Panc1 (cell line): Measurements from ENCODE around the gene MAP2K4. TPM values are rescaled to one million over a fixed set of nuclear protein-coding genes. Genes with fewer than 3 reads are reported as not detected.

ENCODE experiments used
- ATAC-seq: fragments of 200-7000 bp; cut with Tn5 transposase; 2 replicates; pipeline ENCODE4 v1.9.1; 2020; ENCODE audit warnings: mild to moderate bottlenecking, moderate library complexity
- BruUV-seq: library from RNA; stranded (reverse); fragments of 400-500 nt; replicated peaks from 2 replicates; lab custom pipeline; 2021; lab: Mats Ljungman, UMichigan
- CTCF ChIA-PET: fragments of 300-600 bp; sonication (Branson Sonifier 250); formaldehyde crosslinking; loops from one replicate; lab custom pipeline; 2022; ENCODE audit warnings: antibody characterized with exemption; lab: Charles Lee
- POLR2A ChIA-PET: fragments of 300-600 bp; sonication (Branson Sonifier 250); formaldehyde crosslinking; loops from one replicate; lab custom pipeline; 2022; ENCODE audit warnings: antibody characterized with exemption; lab: Charles Lee
- DNase-seq: peaks from one replicate; pipeline ENCODE4 v3.0.0-alpha.2; 2010; ENCODE audit warnings: low read depth, low spot score
- H3K27ac ChIP-seq: 2 replicates; pipeline ENCODE4 v1.5.1; 2011; ENCODE audit warnings: mild to moderate bottlenecking, low read length, inconsistent platforms
- H3K27me3 ChIP-seq: fragments of 200-500 bp; sonication (Bioruptor generic); 2 replicates; pipeline ENCODE4 v1.6.0; 2014; ENCODE audit warnings: low read length, inconsistent platforms; ENCODE audit not compliant: control insufficient read depth, insufficient read depth
- H3K36me3 ChIP-seq: fragments of 200-500 bp; sonication (Bioruptor generic); 2 replicates; pipeline ENCODE4 v1.5.1; 2014; ENCODE audit warnings: inconsistent platforms, mild to moderate bottlenecking, low read length, moderate library complexity; ENCODE audit not compliant: control insufficient read depth, insufficient read depth
- H3K4me1 ChIP-seq: 2 replicates; pipeline ENCODE4 v1.5.1; 2011; ENCODE audit warnings: inconsistent platforms, mild to moderate bottlenecking, low read length, moderate library complexity; ENCODE audit not compliant: control insufficient read depth, insufficient read depth
- H3K4me3 ChIP-seq, 2 experiments: 2 replicates each; pipeline ENCODE4 v1.5.1; 2011 to 2012; ENCODE audit warnings: low read depth in 2 of 2, low read length in 2 of 2, mild to moderate bottlenecking in 2 of 2, inconsistent platforms in 1 of 2, moderate library complexity in 1 of 2
- H3K9me3 ChIP-seq: fragments of 200-500 bp; sonication (Bioruptor generic); 2 replicates; pipeline ENCODE4 v1.5.1; 2014; ENCODE audit warnings: low read depth, mild to moderate bottlenecking, inconsistent platforms, low read length, moderate library complexity; ENCODE audit not compliant: control insufficient read depth, insufficient read depth
- POLR2AphosphoS5 ChIP-seq: IDR thresholded peaks from 2 replicates; pipeline ENCODE4 v1.6.1; 2012; ENCODE audit warnings: mild to moderate bottlenecking, low read depth, low read length, moderate library complexity
- SIN3A ChIP-seq: IDR thresholded peaks from 2 replicates; pipeline ENCODE4 v1.6.1; 2012; ENCODE audit warnings: low read depth, mild to moderate bottlenecking, low read length, moderate library complexity, borderline replicate concordance; ENCODE audit not compliant: insufficient read depth
- TCF7L2 ChIP-seq: IDR thresholded peaks from 2 replicates; pipeline ENCODE4 v1.6.1; 2011; ENCODE audit warnings: mild to moderate bottlenecking, low read depth, low read length, inconsistent platforms
- in situ Hi-C: cut with HindIII; loops from 2 replicates; pipeline ENCODE4 v1.10.0; 2016; ENCODE audit warnings: low sequenced_read_pairs, low pct_unique_long_range_greater_than_20kb
- intact Hi-C: fragments of 100-400 bp; cut with micrococcal nuclease; formaldehyde crosslinking; loops from one replicate; pipeline ENCODE4 v1.10.0; 2022; ENCODE audit not compliant: unreplicated experiment
- total RNA-seq: library from RNA; stranded (reverse); gene quantifications from one replicate; pipeline ENCODE4 v1.2.1, GENCODE V29; 2021; ENCODE audit not compliant: unreplicated experiment
- TF ChIP-seq, protein P1 (sequence below): fragments of 450-650 bp; IDR thresholded peaks from 2 replicates; pipeline ENCODE4 v1.5.1; 2017; ENCODE audit warnings: mild to moderate bottlenecking
- TF ChIP-seq, protein P2 (sequence below), 2 experiments: IDR thresholded peaks; 2 replicates each; pipeline ENCODE4 v1.6.1; 2011 to 2012; ENCODE audit warnings: low read depth in 2 of 2, control low read depth in 1 of 2, low read length in 1 of 2, mild to moderate bottlenecking in 1 of 2, moderate library complexity in 1 of 2; ENCODE audit not compliant: insufficient read depth in 1 of 2

Gene MAP2K4
- total RNA-seq, 1 experiment from 2014 or later, result 16.8 TPM

DNA sequence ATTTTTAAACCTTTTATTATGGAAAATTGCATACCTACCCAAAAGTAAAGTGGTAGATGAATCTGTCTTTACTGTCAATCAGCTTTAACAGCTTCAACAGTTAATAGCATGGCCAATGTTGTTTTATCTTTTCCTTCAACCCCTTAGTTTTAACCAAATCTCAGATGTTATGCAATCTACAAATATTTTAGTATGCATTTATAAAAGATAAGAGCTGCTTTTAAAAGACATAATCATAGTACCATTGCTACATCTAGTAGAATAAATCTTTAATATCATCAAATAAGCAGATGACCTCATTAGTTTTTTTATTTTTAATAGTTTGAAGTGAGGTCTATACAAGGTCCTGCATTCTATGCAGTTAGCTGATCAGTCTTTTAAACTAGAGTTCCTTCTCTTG, 37.9 kb downstream of the MAP2K4 start:
- no peak overlapping the region for H3K27ac ChIP-seq
- no peaks in the 10 kb centered on the region for H3K4me1 ChIP-seq
- BruUV-seq, result no TSS peak
- ATAC-seq (no peak), DNase-seq (no peak)
- ChIA-PET CTCF (no interaction called here), POLR2A (no interaction called here)
- no peaks in the 10 kb centered on the region for H3K27me3 ChIP-seq
- no peaks in the 10 kb centered on the region for H3K36me3 ChIP-seq
- no peak overlapping the region for H3K4me3 ChIP-seq
- H3K9me3 ChIP-seq, result no peaks in the 10 kb centered on the region
- in situ Hi-C loops, result no loop called here
- TF ChIP-seq, protein P1, sequence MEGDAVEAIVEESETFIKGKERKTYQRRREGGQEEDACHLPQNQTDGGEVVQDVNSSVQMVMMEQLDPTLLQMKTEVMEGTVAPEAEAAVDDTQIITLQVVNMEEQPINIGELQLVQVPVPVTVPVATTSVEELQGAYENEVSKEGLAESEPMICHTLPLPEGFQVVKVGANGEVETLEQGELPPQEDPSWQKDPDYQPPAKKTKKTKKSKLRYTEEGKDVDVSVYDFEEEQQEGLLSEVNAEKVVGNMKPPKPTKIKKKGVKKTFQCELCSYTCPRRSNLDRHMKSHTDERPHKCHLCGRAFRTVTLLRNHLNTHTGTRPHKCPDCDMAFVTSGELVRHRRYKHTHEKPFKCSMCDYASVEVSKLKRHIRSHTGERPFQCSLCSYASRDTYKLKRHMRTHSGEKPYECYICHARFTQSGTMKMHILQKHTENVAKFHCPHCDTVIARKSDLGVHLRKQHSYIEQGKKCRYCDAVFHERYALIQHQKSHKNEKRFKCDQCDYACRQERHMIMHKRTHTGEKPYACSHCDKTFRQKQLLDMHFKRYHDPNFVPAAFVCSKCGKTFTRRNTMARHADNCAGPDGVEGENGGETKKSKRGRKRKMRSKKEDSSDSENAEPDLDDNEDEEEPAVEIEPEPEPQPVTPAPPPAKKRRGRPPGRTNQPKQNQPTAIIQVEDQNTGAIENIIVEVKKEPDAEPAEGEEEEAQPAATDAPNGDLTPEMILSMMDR, result no peak
- no peak for TF ChIP-seq SIN3A
- TF ChIP-seq, protein P2, sequence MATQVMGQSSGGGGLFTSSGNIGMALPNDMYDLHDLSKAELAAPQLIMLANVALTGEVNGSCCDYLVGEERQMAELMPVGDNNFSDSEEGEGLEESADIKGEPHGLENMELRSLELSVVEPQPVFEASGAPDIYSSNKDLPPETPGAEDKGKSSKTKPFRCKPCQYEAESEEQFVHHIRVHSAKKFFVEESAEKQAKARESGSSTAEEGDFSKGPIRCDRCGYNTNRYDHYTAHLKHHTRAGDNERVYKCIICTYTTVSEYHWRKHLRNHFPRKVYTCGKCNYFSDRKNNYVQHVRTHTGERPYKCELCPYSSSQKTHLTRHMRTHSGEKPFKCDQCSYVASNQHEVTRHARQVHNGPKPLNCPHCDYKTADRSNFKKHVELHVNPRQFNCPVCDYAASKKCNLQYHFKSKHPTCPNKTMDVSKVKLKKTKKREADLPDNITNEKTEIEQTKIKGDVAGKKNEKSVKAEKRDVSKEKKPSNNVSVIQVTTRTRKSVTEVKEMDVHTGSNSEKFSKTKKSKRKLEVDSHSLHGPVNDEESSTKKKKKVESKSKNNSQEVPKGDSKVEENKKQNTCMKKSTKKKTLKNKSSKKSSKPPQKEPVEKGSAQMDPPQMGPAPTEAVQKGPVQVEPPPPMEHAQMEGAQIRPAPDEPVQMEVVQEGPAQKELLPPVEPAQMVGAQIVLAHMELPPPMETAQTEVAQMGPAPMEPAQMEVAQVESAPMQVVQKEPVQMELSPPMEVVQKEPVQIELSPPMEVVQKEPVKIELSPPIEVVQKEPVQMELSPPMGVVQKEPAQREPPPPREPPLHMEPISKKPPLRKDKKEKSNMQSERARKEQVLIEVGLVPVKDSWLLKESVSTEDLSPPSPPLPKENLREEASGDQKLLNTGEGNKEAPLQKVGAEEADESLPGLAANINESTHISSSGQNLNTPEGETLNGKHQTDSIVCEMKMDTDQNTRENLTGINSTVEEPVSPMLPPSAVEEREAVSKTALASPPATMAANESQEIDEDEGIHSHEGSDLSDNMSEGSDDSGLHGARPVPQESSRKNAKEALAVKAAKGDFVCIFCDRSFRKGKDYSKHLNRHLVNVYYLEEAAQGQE (IDR thresholded peaks at IDR 0.05; ENCODE audit: insufficient read depth in 1 of 2, low read depth in 2 of 2, low read length in 1 of 2), result no peak
- intact Hi-C loops, result no loop called here

DNA sequence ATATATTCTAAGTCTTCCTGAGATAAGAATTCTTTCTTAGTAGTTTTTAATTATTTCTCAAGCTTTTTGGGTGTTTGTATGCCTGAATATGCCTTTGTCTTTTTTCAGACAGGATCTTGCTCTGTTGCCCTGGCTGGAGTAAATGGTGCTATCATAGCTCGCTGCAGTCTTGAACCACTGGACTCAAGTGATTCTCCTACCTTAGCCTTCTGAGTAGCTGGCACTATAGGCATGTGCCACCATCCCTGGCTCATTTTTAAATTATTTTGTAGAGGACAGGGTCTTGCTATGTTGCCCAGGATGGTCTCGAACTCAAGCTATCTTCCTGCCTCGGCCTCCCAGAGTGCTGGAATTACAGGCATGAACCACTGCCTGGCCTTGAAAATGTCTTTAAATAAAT, 41.6 kb downstream of the MAP2K4 start:
- no peaks in the 10 kb centered on the region for H3K9me3 ChIP-seq
- CTCF ChIA-PET, result no interaction called here

More for the DNA sequence above, 41.6 kb downstream of the MAP2K4 start:
- POLR2A ChIA-PET, result no interaction called here
- TF ChIP-seq, protein P2 (IDR thresholded peaks at IDR 0.05; ENCODE audit: insufficient read depth in 1 of 2, low read depth in 2 of 2, low read length in 1 of 2), result no peak
- no peak for TF ChIP-seq TCF7L2
- TF ChIP-seq POLR2AphosphoS5, result no peak
- TF ChIP-seq, protein P1, result no peak
- intact Hi-C loops, result no loop called here
- DNase-seq (no peak), ATAC-seq (no peak)
- Histone ChIP-seq H3K27me3 (no peaks in the 10 kb centered on the region), H3K36me3 (no peaks in the 10 kb centered on the region), H3K4me3 (no peak overlapping the region), H3K27ac (no peak overlapping the region), H3K4me1 (no peaks in the 10 kb centered on the region)
- BruUV-seq, result no TSS peak
- in situ Hi-C loops, result no loop called here
